NT2/D1 (cell line): ENCODE results near the gene BANP.

Experiments used
- DNase-seq: peaks from one replicate; pipeline ENCODE4 v3.0.0-alpha.2; 2011; ENCODE audit warnings: low read depth, low spot score
- H3K27me3 ChIP-seq: 2 replicates; pipeline ENCODE4 v1.6.0; 2011; ENCODE audit warnings: mild to moderate bottlenecking; ENCODE audit not compliant: insufficient read length, insufficient read depth
- H3K36me3 ChIP-seq: 2 replicates; pipeline ENCODE4 v1.6.1; 2011; ENCODE audit warnings: mild to moderate bottlenecking, low read length, mixed read lengths; ENCODE audit not compliant: insufficient read depth, insufficient read length
- H3K4me1 ChIP-seq: 2 replicates; pipeline ENCODE4 v1.5.1; 2011; ENCODE audit not compliant: insufficient read depth, insufficient read length
- H3K4me3 ChIP-seq: 2 replicates; pipeline ENCODE4 v1.5.1; 2011; ENCODE audit warnings: low read depth; ENCODE audit not compliant: insufficient read length
- H3K9ac ChIP-seq: 2 replicates; pipeline ENCODE4 v1.6.0; 2011; ENCODE audit warnings: low read depth; ENCODE audit not compliant: insufficient read length
- H3K9me3 ChIP-seq: 2 replicates; pipeline ENCODE4 v1.5.1; 2011; ENCODE audit warnings: mild to moderate bottlenecking, low read length; ENCODE audit not compliant: insufficient read depth
- SUZ12 ChIP-seq: IDR thresholded peaks from 2 replicates; pipeline ENCODE4 v1.6.1; 2011; ENCODE audit not compliant: insufficient read length, insufficient read depth; ENCODE audit errors: extremely low read depth
- YY1 ChIP-seq: IDR thresholded peaks from 2 replicates; pipeline ENCODE4 v1.6.1; 2011; ENCODE audit not compliant: insufficient read length, insufficient read depth
- ZNF274 ChIP-seq: IDR thresholded peaks from 2 replicates; pipeline ENCODE4 v1.6.1; 2011; ENCODE audit warnings: mild to moderate bottlenecking, low read depth, low read length

BANP gene

DNA sequence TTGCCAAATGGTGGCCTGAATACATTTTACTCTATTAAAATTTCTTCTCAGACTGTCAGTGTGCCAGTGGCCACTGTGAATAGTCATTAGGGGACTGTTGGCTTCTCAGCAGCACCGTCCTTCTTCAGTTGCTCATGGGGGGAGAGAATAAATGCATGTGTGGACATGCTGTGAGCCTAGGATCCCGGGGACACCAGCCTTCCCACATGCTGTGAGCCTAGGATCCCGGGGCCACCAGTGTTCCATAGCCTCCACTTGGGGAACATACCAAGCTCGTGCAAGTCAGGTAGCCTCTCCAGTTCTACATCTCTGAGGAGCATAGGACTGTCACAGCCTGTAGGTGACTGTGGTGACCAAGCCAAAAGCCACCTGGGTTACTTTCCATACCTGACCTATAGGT is 51.5 kb downstream of the BANP start:
- Histone ChIP-seq H3K4me3 (no peak overlapping the region), H3K9me3 (peaks cover 8% of the 10 kb centered on the region; the same call in 1 of the 2 replicates), H3K36me3 (peaks cover 66% of the 10 kb centered on the region), H3K27me3 (no peaks in the 10 kb centered on the region), H3K4me1 (no peaks in the 10 kb centered on the region), H3K9ac (no peak overlapping the region)
- no peak for DNase-seq
- TF ChIP-seq SUZ12, result no peak
- TF ChIP-seq ZNF274, result no peak
- TF ChIP-seq YY1, result no peak

GRCh38 chr16:88003316-88003715 is 52.1 kb downstream of the BANP start:
- Histone ChIP-seq H3K36me3 (peaks cover 66% of the 10 kb centered on the region), H3K4me1 (no peaks in the 10 kb centered on the region), H3K9me3 (peaks cover 14% of the 10 kb centered on the region), H3K27me3 (no peaks in the 10 kb centered on the region), H3K4me3 (no peak overlapping the region), H3K9ac (no peak overlapping the region)
- DNase-seq, result no peak
- TF ChIP-seq ZNF274, result no peak
- no peak for TF ChIP-seq YY1
- no peak for TF ChIP-seq SUZ12

GRCh38 chr16:88003736-88004135 is 52.5 kb downstream of the BANP start:
- no peak for DNase-seq
- peaks cover 18% of the 10 kb centered on the region for H3K9me3 ChIP-seq
- H3K4me1 ChIP-seq, result no peaks in the 10 kb centered on the region
- no peak overlapping the region for H3K9ac ChIP-seq
- TF ChIP-seq YY1 (no peak), ZNF274 (no peak)
- peaks cover 68% of the 10 kb centered on the region for H3K36me3 ChIP-seq
- H3K27me3 ChIP-seq, result no peaks in the 10 kb centered on the region
- no peak overlapping the region for H3K4me3 ChIP-seq

DNA sequence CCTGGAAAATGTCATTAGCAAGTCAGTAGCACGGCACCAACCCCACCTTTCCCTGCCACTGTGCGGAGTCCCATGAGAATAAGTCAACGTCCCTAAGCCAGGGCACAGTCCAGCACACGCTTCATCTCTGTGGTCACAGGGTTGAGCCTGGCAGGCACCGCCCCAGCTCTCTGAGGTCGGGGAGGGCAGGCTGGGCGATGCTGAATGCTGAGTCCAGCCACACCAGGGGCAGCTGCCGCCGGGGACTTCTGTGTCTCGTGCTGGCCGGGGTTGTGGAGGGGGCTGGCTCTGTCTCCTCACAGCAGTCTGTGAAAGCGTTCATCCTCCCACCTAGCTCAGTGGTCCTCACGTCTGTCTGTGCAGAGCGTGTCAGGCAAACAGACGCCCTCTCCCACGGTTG is 53.2 kb downstream of the BANP start:
- peaks cover 69% of the 10 kb centered on the region for H3K36me3 ChIP-seq
- DNase-seq, result no peak
- H3K9me3 ChIP-seq, result peaks cover 25% of the 10 kb centered on the region
- no peaks in the 10 kb centered on the region for H3K4me1 ChIP-seq
- H3K4me3 ChIP-seq, result no peak overlapping the region
- H3K9ac ChIP-seq, result no peak overlapping the region
- no peaks in the 10 kb centered on the region for H3K27me3 ChIP-seq
- TF ChIP-seq SUZ12 (no peak), ZNF274 (no peak), YY1 (no peak)

- DNase-seq, result no peak
- Histone ChIP-seq H3K9ac (no peak overlapping the region), H3K4me3 (no peak overlapping the region), H3K36me3 (peaks cover 76% of the 10 kb centered on the region), H3K27me3 (no peaks in the 10 kb centered on the region), H3K4me1 (no peaks in the 10 kb centered on the region), H3K9me3 (peaks cover 32% of the 10 kb centered on the region)
- TF ChIP-seq YY1 (no peak), SUZ12 (no peak), ZNF274 (no peak)
Observed at GRCh38 chr16:88005181-88005581, 53.9 kb downstream of the BANP start.

GRCh38 chr16:88005968-88006367 is 54.7 kb downstream of the BANP start:
- no peak for DNase-seq
- H3K27me3 ChIP-seq, result no peaks in the 10 kb centered on the region
- H3K4me3 ChIP-seq, result no peak overlapping the region
- peaks cover 84% of the 10 kb centered on the region for H3K36me3 ChIP-seq
- no peaks in the 10 kb centered on the region for H3K4me1 ChIP-seq
- no peak overlapping the region for H3K9ac ChIP-seq
- TF ChIP-seq ZNF274, result no peak
- no peak for TF ChIP-seq YY1
- no peak for TF ChIP-seq SUZ12
- H3K9me3 ChIP-seq, result peaks cover 40% of the 10 kb centered on the region

DNA sequence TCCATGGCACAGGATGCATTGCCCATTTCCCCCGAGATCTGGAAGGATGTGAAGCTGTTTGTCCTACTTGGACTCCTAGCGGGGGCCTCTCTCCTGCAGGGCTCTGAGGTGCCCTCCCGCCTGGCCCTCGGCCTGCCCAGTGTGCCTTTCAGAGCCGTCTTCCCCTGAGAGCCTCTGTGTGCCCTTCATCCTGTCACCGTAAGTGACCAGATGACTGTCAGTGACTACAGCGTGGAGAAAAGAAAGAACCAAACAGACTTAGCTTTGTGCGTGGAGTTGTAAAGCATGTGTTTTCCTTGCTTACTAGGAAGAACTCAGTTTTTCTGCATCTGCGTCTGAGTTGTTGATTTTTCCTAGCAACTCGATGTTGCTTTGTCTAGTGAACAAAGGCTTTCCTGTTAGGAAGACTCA is 56.1 kb downstream of the BANP start:
- Histone ChIP-seq H3K36me3 (peaks cover 81% of the 10 kb centered on the region), H3K27me3 (no peaks in the 10 kb centered on the region), H3K4me1 (no peaks in the 10 kb centered on the region), H3K9me3 (peaks cover 44% of the 10 kb centered on the region), H3K9ac (no peak overlapping the region), H3K4me3 (no peak overlapping the region)
- TF ChIP-seq YY1, result no peak
- no peak for TF ChIP-seq SUZ12
- no peak for TF ChIP-seq ZNF274
- no peak for DNase-seq

DNA sequence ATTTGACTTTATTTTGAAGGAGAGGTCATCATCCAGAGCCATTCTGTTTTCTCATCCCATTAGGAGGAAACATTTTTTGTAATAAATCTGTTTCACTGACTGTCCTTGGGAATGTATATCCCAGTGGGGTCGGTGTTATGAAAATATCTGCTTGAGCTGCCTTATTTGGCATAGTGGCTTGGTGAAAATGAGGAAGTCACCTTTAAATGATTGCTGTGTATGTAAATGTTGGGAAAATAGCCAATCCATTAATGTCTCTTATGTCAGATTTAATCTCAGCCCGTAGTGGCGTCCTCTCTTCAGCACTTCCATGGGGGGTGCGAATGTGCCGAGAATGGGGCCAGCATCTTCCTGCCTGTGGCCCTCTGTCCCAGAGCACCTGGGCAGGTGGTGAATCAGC is 57.6 kb downstream of the BANP start:
- H3K36me3 ChIP-seq, result peaks cover 81% of the 10 kb centered on the region
- H3K4me1 ChIP-seq, result no peaks in the 10 kb centered on the region
- no peak overlapping the region for H3K4me3 ChIP-seq
- no peak overlapping the region for H3K9ac ChIP-seq
- H3K27me3 ChIP-seq, result no peaks in the 10 kb centered on the region
- no peak for DNase-seq
- H3K9me3 ChIP-seq, result peaks cover 44% of the 10 kb centered on the region
- TF ChIP-seq YY1 (no peak), SUZ12 (no peak), ZNF274 (no peak)
